Measurements from ENCODE around the gene BCAR3.
"Not testable (repeated sequence)": the region's sequence is repeated elsewhere in the genome, so short reads cannot be mapped to it uniquely, and the experiment has no call there.

The BCAR3 gene

DNA sequence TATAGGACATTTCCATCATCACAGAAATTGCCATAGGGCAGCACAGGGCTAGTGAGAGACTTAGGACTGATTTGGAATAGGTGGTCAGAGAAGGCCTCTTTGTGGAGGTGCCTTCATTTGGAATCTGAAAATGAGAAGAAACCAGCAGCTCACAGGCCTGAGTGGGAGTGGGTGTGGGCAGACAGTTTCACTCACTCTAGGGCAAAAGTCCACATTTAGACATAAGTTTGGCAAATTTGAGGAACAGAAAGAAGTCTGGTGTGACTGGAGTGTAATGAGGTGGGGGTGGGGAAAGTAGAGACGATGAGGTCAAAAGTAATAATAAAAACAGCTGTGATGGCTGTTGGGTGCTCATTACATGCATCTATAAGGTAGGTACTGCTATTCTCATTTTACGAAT, 22.4 kb upstream of the BCAR3 start:
- DNase-seq, result no peak

DNA sequence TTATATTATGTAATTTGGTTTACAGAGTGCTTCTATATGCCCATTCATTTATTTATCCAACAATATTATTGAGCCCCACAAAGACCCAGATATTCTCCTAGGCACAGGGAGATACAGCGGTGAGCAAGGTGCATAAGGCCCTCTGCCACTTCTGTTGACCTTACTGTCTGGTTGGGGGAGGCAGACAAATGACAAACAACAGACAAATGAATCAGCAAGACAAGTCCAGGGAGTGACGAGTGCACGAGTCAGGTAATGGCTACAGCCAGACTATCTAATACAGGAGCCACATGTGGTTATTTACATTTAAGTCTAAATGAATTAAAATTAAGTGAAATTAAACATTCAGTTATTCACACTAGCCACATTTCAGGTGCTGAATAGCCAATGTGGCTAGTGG, 22.0 kb upstream of the BCAR3 start:
- no peak for DNase-seq

DNA sequence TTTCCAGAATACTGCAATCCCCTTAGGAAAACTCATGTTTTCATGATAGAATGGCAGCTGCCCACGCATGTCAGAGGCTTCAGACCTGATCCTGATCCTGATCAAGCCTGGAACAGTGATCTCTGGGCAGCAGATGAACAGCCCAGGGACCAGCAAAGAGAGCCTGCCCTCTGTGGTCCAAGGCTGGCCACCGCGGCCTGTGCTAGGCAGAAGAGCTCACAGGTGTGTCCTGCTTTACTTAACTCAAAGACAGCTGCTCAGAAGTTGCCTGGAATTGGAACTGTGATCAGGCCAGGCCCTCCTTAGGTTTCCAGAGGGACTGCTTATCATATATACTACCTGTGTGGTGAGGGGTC, 21.2 kb upstream of the BCAR3 start:
- no peak for DNase-seq

DNA sequence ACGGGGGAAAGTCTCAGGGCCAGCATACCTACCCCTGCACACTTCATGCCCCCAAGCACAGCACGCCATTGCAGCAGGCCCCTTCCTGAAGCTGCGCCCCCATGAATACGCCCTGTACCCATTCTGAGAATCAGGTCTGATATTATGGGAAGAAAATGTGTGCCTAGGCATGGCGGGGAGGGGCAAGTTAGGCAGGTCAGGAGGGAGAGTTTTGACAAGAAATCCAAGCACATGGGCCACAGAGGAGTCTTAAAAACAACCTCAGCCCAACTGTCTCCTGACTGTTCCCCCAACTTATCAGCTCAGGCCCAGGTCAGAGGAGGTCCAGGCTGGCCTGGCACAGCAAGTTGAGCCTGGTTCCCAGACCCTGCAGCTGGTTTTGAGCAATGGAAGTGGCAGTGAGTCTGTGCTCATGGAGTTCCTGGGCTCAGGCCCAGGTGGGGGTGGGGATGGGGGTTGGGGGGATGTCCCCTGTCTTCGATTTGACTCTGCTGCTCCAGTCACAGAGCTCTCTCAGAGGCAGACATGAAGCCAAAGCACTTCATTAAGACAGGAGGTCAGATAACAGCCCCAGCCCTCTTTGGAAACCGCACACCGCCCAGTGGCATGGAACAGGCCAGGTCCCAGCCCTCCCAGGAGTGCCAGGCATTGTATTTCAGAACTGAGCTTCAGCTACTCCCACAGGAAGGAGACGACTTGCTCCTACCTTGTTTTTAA, 20.6 kb upstream of the BCAR3 start:
- no peak for DNase-seq

DNA sequence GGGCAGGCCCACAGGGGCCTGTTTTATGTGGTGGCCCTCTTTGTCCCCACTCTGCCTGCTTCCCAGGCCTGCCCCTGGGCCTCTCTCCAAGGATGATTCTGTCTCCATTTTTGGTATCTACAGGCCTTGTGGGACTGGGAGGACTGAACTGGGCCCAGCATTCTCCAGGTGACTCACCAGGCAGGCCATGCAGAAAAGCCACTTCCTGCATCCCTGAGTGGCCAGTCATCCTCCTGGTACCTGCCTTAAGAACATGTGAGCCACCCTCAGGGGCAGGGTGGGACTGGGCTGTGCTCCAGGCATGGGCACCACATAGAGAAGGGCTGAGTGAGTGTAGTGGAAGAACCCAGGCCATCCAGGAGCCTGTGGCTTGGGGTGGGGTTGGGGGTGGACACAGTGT, 20.0 kb upstream of the BCAR3 start:
- DNase-seq, result no peak

DNA sequence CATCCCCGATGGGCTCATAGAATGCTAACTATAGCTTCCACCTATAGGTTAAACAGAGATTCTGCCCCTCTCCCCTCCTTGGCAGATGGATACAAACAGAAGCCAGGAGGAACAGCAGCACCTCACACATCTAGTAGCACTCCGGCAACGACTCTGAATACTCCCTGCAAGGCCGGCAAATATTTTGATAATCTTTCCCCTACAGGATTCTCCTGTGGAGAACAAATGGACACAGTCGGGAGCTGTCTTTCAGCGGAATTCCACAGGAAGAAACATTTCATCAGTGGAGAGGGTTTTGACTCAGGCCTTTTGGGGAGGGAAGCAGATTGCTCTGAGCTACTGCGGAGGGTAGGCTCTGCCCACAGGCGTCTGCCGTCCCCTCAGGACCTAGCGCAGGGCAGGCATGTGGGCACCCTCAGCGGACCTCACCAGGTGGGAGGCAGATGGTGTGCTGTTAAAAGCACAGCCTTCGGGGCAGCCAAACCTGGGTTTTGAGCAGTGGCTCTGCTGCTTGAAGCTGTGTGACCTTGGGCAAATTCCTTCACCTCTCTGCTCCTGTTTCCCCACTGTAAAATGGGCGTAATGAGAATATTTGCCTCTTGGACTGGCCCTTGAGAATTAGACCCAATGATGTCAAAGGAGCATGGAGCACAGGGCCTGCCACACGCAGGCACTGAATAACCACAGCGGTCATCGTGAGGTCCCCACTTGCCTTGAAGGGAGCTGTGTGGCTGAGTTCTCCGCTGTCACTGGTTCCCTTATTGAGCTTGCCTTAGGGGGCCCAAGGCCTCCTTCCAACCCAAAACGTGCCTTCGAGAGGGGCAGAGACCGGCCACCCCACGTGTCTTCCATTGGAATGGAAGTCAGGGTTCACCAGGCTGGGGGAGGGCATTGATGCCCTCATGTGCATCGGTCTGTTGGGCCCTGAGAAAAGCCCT, 19.2 kb upstream of the BCAR3 start:
- no peak for DNase-seq

DNA sequence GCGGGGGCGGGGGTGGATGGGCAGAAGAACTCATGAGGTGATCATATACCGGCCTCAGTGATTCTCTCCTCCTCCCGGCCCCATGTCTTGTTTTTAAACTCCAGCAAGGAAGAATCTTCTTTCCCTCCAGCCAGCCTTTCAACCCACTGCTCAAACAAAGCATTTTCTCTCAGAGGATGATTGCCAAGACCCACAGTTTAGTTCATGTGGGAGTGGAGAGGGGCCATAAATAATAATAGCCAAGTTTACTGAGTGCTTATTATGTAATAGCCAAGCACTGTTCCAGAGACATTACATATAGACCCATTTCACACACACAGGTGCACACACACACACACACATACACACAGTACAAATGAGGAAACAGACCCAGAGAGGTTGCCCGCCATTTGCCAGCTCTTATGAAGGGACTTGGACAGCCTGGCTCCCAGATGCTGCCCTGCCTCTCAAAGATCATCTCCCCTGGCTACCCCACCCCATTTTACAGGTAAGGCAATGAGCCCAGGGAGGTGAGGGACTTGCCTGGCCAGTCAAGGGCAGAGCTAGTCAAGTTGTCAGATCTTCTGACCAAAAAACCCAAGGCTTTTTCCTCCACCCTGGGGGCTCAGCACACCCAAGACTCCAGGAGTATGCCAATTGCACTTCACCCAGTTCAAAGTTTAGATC, 18.0 kb upstream of the BCAR3 start:
- DNase-seq, result no peak

DNA sequence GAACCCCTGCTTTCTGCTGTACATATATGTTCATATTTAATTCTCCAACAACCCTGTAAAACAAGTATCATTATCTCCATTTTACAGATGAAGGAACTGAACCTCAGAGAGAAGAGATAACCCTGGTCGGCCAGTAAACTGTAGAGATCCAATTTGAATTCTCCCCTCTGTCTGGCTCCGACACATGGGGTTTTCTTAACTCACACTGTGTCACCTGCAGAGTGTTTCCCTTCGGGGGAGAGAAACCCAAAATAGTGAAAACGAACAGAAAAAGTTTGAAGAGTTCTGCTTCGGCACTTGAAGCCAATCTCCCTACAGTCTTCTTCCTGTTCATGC, 17.4 kb upstream of the BCAR3 start:
- no peak for DNase-seq

DNA sequence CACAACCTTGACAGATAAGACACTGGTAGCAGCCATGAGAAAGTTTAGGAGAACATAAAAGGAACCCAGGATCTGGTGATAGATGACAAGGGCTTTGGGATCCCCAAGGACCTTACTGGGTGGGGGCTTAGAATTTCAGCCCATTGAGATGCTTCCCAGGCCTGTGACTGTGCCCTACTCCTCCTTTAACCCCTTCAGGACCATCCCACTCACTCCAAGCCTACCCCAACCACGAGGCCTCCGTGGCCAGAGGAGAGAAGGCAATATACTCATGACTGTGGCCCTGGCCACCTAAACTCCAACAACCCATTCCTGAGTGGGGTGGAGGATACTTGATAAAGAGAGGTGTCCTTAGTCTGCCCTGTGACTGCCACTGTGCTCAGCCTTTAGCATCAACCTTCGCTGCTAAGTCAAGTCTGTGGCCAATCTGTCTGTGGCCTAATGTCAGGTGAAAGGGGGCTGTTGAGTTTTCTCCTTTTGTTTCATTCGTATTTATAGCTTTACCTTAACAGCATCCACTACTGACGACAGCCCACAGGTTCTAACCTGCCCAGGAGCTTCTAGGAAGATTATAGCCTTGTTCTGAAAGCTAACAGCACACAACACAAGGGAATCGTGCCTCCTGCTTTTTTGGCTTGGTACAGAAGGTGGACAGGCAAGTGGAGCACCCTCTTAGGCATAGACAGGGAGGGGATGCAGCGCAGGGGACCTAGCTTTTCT, 16.9 kb upstream of the BCAR3 start:
- no peak for DNase-seq

DNA sequence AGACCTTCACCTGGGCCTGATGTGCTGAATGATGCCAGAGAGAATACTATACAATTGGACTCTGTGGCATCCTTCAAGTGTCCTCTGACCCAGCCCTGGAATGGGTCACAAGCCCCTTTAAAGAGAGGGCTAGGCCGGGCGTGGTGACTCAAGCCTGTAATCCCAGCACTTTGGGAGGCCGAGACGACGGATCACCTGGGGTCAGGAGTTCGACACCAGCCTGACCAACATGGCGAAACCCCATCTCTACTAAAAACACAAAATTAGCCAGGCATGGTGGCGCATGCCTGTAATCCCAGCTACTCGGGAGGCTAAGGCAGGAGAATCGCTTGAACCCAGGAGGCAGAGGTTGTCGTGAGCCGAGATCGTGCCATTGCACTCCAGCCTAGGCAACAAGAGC, 15.9 kb upstream of the BCAR3 start:
- not testable (repeated sequence) for DNase-seq

DNA sequence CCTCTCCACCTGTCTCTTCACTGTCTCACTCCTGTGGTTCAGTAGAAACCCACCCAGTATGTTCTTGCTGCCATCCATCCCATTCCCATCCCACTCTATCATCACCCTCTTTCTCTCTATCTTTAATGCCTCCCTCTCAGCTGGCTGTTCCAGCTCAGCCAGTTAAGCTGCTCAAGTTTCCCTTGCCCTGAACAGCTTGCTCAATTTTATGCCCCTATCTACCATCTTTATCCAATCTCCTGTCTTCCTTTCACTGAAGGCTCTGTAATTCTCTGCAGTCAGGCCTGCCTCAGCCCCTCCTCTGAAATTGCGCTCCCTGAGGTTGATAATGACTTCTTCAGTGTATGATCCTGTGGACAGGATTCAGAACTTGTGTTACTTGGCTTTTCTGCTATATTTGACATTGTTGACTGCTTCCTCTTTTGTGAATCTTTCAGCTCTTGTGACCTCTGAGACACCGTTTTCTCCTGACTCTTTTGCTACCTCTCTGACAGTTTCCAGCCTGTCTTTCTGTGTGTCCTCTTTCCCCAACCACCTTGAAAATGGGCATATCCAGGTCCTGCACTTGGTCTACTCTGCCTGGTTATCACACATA, 13.9 kb upstream of the BCAR3 start:
- DNase-seq, result no peak

DNA sequence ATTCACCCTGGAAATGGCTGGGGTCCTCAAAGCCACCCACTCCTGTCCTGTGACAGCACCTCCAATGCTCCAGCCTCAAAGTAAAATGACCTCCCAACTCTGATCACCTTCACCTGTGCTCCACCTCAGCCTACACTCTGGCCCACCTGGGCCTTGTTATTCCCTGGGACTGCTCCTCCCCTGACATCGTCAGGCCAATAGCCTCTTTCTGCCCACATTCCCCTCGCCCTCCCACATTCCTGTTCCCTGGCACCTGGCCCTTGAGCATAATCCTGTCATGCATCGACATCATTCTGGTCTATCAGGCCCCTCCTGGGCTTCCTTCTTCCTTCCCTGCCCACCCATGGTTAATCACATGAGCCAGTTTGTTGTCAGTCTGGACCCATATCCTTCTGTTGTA, 13.2 kb upstream of the BCAR3 start:
- DNase-seq, result no peak

DNA sequence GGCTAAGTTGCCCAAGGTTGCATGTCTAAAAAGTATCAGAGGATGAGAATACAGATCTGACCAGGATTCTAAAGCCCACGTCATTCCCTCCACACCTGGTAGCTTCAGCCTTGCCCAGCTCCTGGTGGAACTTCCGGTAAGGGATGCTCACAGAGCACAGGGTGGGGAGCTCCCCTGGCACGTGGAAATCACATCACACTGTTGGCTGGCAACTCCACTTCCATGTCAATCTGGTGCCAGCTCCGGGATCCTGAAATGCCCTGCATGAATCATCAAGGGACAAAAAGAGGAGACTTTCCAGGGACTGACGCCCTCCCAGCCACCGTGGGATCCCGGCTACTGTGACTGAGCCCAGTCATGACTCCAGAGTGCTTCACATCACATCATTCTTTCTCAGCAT, 12.4 kb upstream of the BCAR3 start:
- no peak for DNase-seq

DNA sequence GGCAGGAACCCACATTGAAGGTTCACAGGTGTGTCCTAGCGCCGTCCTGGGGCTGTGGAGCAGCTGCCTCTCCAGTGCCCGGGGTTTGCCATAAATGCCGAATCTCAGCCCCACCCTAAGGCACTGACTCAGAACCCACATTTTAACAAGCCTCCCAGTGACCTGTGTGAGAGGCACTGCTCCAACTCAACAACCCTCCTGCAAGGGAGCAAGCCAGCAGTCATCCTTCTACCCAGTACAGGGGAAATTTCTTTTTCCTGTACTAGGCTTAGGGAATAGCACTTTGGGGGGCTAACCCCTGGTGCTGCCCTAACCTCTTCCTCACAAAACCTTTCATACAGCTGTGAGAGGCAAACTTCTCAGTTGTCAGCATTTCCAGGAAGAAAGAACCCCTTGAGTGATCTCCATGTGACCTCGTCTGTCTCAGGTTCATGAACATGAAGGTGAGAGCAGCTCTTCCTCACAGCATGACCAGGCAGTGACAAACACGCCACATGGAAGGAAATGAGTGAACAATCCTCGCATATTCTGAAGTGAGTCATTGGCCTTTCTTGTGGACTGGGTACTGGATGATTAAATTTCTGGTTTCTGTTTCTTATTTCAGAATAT, 11.4 kb upstream of the BCAR3 start:
- no peak for DNase-seq

DNA sequence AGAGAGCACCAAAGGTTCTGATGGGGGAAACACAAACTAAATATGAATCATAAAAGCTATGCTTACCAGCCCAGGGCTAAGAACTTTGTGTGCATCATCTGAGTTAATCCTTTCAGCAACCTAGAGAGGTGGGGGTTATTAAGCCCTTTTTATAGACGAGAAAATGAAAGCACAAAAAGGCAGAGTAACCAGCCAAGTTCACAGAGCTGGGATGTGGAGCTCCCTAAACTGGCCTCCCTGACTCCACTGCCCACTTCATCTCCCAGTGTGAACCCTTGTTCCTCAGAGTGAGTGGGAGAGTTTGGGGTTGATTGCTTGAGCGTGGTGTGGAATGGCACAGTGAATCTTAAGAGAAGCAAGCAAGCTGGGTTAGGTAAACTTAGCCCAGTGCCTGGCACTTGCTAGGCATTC, 10.8 kb upstream of the BCAR3 start:
- no peak for DNase-seq

DNA sequence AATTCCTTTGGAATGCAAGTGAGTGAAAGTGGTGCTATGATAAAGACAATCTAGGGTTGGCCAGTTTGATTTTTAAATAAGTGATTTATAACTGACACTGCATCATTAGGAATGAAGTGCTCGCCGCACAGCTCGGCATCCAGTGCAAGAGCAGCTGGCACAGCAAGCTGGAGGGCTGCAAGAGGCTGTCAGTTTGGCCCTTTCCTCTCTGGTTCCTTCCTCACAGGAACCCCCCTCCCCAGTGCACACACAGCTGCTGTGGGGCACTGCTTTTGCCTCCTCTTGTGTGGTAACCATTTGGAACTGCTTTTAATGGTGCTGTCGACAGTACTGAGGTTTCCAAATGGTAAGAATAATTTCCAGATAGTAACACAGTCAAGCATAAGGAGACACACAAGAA, 10.4 kb upstream of the BCAR3 start:
- no peak for DNase-seq

DNA sequence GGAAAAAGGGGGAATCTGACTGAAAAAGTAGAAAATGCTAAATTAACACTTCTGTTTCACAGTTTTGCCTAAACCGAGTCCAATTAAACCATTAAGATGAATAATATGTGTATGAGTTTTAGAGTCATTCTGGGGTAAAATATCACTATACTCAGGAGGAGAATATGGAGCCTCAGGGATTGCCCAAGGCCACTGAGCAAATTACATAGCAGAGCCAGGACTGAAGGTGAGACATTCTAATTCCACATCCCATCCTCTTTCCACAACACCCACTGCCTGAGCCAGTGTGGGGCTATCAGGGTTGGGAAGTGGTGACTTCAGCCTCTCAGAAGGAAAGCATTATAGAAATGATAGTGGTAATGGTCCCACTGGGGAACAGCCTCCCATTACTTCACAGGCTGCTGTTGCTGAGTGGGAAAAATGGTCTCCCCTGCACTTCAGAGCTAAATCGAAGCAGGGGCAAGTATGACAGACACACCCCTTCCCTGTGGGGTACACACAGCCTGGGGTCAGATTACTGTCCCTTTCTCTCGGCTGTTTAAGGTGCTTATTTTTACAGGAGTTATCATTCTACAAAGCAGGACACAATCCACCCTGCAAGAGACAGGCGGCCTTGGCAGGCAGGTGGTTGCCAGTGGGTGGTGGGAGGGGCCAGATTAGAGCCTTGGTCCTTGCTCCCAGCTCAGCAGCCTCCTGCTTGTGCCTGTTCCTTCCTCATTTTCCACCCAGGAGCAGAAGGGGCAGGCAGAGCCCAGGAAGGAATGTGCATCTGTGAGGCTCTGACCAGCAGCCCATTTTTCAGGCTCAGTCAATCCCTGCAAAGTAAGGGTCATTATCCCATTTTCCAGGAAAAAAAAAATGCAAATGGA, 9.5 kb upstream of the BCAR3 start:
- DNase-seq, result no peak

DNA sequence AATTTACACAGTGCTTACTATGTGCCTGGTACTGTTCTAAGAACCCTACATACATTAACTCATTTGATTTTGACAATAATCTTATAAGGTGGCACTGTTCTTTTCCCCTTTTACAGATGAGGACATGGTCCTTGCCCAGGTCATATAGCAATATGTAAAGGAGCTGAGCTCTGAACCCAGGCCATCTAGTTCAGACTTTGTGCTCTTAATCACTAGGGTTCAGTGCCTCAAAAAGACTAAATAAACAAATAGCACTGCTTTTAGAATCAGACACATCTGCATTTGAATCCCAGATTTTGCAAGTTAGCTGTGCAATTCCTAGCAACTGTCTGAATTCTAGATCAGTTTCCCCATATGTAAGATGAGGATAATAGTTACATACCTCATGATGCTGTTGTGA, 8.7 kb upstream of the BCAR3 start:
- DNase-seq, result no peak

DNA sequence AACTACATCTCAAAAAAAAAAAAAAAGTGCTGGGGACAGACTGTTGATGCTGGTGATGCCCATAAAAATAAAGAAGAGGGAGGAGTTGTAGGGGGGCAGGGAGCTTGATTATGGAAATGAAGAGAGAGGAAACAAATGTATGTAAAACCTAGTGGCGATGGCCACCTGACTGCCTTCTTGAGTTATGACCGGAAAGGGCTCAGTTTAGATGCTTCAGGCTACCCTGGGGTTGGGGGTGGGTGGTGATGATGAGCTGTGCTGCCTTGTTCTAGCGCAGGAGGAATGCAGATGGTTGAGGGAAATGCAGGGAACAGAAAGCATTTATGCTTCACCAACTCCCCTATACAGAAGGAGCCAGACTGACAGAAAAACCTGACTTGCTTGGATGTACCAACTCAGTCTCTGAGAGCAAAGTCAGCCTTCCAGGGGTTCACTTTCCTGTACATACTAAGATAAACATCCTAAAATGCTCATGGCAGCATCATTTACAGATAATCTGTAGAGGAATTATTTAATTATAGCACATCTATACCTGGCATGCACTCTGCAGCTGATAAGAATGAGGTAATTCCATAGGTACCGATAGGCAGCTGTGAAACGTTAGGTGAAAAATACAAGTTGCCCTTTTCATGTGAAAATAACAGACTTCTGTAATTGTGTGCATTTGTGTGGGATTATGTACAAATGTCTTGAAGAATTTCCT, 8.0 kb upstream of the BCAR3 start:
- no peak for DNase-seq

DNA sequence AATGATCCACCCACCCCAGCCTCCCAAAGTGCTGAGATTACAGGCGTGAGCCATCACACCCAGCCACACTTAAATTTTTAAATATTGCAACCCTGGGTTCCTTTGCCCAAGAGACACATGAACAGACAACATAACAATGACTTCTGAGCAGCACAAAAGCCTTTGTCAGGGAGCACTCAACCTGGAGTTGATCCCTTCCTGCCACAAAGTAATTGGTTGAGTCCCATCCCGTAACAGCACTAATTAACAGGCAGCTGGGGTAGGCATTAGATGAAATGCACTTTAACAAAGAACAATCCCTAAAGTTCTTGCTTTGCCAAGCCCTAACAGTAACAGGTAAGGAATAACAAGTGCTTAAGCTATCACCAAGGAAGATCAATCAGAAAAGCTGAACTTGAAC, 5.9 kb upstream of the BCAR3 start:
- DNase-seq, result no peak

Measured in CD4-positive, alpha-beta T cell treated with Interleukin-17A for 1 hour (primary cell).